Measurements from ENCODE around the gene CLEC12A.

Gene CLEC12A

DNA sequence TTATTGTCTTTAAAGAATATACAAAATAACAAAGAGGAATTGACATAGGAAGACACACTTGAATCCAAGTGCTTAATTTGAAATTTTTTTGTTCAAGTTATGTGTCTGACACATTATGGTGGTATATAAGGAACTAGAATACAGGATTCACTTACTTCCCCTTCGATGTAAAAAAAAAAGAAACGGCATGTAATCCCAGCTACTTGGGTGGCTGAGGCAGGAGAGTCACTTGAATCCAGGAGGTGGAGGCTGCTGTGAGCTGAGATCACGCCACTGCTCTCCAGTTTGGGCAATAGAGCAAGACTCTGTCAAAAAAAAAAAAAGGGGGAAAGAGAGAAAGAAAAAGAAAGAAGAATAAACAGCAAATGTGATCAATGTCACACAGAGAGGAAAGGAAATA, 8.9 kb downstream of the CLEC12A start:
- in situ Hi-C loops (cut with MboI; ENCODE audit: low sequenced_read_pairs, unreplicated experiment) = no loop called here
- no peak for DNase-seq (ENCODE audit: low spot score)
- TF ChIP-seq, protein P1, sequence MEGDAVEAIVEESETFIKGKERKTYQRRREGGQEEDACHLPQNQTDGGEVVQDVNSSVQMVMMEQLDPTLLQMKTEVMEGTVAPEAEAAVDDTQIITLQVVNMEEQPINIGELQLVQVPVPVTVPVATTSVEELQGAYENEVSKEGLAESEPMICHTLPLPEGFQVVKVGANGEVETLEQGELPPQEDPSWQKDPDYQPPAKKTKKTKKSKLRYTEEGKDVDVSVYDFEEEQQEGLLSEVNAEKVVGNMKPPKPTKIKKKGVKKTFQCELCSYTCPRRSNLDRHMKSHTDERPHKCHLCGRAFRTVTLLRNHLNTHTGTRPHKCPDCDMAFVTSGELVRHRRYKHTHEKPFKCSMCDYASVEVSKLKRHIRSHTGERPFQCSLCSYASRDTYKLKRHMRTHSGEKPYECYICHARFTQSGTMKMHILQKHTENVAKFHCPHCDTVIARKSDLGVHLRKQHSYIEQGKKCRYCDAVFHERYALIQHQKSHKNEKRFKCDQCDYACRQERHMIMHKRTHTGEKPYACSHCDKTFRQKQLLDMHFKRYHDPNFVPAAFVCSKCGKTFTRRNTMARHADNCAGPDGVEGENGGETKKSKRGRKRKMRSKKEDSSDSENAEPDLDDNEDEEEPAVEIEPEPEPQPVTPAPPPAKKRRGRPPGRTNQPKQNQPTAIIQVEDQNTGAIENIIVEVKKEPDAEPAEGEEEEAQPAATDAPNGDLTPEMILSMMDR (IDR thresholded peaks at IDR 0.05; ENCODE audit: borderline replicate concordance, control extremely low read depth, extremely low read depth, insufficient read depth, missing control alignments) = no peak

DNA sequence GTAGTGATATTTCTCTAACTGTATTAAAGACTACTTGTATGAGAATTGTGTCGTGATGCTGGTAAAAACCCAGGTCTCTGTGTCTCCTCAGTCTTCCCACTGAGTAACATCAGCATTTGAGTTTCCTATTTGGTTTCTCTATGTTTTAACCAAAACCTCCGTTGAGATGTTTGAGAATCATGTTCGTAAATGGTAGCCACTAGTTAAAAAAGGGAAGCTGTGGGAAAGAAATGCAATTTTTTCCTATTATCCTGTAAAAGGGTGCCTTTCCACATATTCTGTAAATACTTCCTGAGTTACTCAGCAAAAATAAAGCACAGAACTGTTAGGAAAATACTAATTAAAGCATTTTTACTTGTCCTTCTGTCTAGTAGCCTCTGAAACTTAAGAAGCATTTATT, 20.7 kb downstream of the CLEC12A start:
- in situ Hi-C loops (cut with MboI; ENCODE audit: low sequenced_read_pairs, unreplicated experiment) = no loop called here
- TF ChIP-seq, protein P1 (IDR thresholded peaks at IDR 0.05; ENCODE audit: borderline replicate concordance, control extremely low read depth, extremely low read depth, insufficient read depth, missing control alignments) = no peak
- DNase-seq (ENCODE audit: low spot score) = no peak

DNA sequence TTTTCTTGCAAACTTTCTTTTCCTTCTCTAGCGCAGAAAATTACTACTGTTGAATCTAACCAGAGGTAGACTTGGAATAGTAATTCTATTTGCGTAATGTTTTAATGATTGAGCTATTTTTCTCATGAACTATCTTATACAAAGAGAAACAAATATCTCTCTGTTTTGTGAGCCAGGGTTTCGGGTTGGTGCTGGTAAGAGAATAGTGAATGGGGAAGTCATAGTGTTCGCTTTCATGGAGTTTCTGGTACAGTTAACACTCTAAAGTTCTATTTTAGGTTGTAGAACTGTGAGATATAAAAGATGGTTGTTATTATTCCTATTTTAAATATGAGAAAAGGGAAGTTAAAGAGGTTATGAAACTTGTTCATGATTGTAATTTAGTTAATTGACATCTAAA, 21.1 kb downstream of the CLEC12A start:
- no peak for DNase-seq (ENCODE audit: low spot score)
- TF ChIP-seq, protein P1 (IDR thresholded peaks at IDR 0.05; ENCODE audit: borderline replicate concordance, control extremely low read depth, extremely low read depth, insufficient read depth, missing control alignments) = no peak
- in situ Hi-C loops (cut with MboI; ENCODE audit: low sequenced_read_pairs, unreplicated experiment) = no loop called here

DNA sequence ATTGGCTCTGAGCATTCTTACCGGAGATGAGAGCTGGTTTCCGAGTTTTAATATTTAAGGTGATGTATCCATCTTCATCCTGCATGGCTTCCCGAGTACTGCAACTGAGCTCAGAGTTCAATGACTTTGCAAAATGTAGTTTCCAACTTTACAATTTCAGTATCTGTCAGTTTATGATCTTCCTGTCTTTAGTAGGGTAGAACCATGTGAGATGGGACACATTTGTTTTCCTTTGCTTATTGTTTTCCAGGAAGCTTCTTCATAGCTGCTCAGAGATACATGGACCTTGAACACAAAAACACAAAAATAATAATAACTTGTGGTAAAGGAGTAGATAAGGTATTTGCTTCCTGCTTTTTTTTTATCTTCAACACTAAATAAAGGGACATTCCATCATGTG, 27.8 kb downstream of the CLEC12A start, which contains the start of gene CLEC1B:
Gene CLEC1B, minus strand, starts transcription at position 106 of the 400 bp plus-strand sequence. Its CDS starts 21 bp downstream, at position 85.
- TF ChIP-seq, protein P1 (IDR thresholded peaks at IDR 0.05; ENCODE audit: borderline replicate concordance, control extremely low read depth, extremely low read depth, insufficient read depth, missing control alignments) = no peak
- DNase-seq (ENCODE audit: low spot score) = no peak
- in situ Hi-C loops (cut with MboI; ENCODE audit: low sequenced_read_pairs, unreplicated experiment) = no loop called here

DNA sequence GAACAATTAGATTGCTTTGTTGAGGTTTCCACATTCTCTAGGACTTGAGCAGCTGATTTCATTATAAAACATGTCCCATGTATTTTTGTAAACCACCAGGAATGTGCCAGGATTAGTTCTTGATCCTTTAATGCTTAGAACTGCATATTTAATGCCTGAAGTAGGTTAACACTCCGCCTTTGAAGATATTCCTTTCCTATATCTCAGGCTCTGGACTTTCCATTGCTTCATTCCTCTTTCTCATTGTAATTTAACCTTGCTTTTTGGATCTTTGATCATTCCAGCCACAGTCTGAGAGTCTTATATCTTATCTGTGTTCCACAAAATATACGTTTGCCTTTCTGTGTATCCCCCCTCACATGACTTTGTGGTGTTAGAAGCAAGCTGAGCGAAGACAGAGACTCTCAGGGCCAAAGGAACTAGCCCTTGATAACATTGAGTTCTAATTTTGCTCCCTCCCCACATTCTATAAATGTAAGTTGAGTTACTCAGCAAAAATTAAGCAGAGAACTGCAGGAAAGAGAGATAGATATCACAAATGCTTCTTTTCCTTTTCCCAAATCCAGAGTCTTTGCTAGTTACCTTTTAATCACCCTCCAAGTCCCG, 30.1 kb downstream of the CLEC12A start:
- DNase-seq (ENCODE audit: low spot score) = no peak
- TF ChIP-seq, protein P1 (IDR thresholded peaks at IDR 0.05; ENCODE audit: borderline replicate concordance, control extremely low read depth, extremely low read depth, insufficient read depth, missing control alignments) = no peak
- in situ Hi-C loops (cut with MboI; ENCODE audit: low sequenced_read_pairs, unreplicated experiment) = no loop called here

DNA sequence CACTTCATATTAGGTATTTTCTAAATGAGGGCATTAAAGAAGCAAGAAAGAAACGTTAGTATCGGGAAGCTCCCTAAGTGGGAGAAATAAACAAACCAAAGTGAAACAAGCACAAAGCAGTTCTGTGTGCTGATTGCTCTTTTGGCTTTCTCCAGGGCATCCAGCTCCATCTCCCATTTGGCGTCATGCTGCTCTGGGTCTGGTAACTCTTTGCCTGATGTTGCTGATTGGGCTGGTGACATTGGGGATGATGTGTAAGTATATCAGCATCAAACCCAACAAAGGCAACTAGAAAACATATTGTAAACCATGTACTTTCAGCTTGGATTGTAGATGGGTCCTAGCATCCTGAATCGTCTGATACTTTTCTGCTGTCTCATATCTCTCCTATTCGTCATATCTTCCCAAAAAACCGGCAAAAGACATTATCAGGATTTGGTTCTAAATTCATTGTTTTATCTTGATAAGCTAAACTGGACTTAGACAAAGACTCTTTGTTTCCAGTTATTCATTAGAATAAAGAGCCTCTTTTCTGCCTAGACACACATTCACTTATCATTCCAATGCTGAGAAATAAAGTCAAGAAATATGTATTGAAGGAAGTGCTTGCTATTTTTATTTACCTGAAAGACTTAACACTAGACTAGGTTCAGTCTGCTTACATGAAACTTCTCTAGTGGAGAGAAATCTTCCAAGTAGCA, 41.6 kb downstream of the CLEC12A start:
- in situ Hi-C loops (cut with MboI; ENCODE audit: low sequenced_read_pairs, unreplicated experiment) = no loop called here
- TF ChIP-seq, protein P1 (IDR thresholded peaks at IDR 0.05; ENCODE audit: borderline replicate concordance, control extremely low read depth, extremely low read depth, insufficient read depth, missing control alignments) = no peak
- DNase-seq (ENCODE audit: low spot score) = no peak
